H1 (cell line): ENCODE results near the gene MYO3A.

Source experiments
- ASH2L ChIP-seq: fragments of 200-600, 300-600 bp; sonication (generic); IDR thresholded peaks from one replicate; pipeline ENCODE4 v1.7.1; 2017; ENCODE audit warnings: low read length
- CTCF ChIP-seq, 3 experiments: IDR thresholded peaks; 1 replicate in 2 of 3; 2 replicates in 1 of 3; pipeline versions ENCODE4 v1.5.1 to v1.6.1; 2011; ENCODE audit warnings: low read length in 3 of 3, mild to moderate bottlenecking in 3 of 3, inconsistent platforms in 2 of 3, low read depth in 1 of 3, moderate library complexity in 1 of 3; ENCODE audit not compliant: insufficient read depth in 1 of 3; ENCODE audit errors: control extremely low read depth in 1 of 3
- SRF ChIP-seq: IDR thresholded peaks from 2 replicates; pipeline ENCODE4 v1.6.1; 2011; ENCODE audit warnings: mild to moderate bottlenecking, low read depth, low read length, moderate library complexity
- ZNF274 ChIP-seq: IDR thresholded peaks from 2 replicates; pipeline ENCODE4 v1.7.0; 2012; ENCODE audit warnings: low read length, borderline replicate concordance; ENCODE audit errors: extremely low read depth

GRCh38 chr10:26197248-26197647, 263.2 kb downstream of the MYO3A start:
- no peak for TF ChIP-seq SRF
- TF ChIP-seq ZNF274 = no peak
- TF ChIP-seq CTCF (IDR thresholded peaks at IDR 0.05; ENCODE audit: control extremely low read depth in 1 of 3, insufficient read depth in 1 of 3, low read depth in 1 of 3, low read length in 3 of 3) = no peak
- no peak for TF ChIP-seq ASH2L
